NCI-H82 (cell line): ENCODE measurements around the gene TRIM62.

Experiments used
- DNase-seq: peaks from one replicate; lab custom pipeline; 2025; lab: John Stamatoyannopoulos, UW

Gene TRIM62

GRCh38 chr1:33180226-33180910 is 1.5 kb downstream of the TRIM62 start:
- peak; percentile 98 for DNase-seq

GRCh38 chr1:33178836-33179439 is 2.9 kb downstream of the TRIM62 start:
- no peak for DNase-seq

GRCh38 chr1:33177996-33178540 is 3.8 kb downstream of the TRIM62 start:
- DNase-seq: peak; percentile 80

- no peak for DNase-seq
Measured at GRCh38 chr1:33176887-33177286, 5.0 kb downstream of the TRIM62 start.

- DNase-seq: peak; percentile 32
Measured at GRCh38 chr1:33176362-33176850, 5.4 kb downstream of the TRIM62 start.

GRCh38 chr1:33175865-33176264 is 6.0 kb downstream of the TRIM62 start:
- DNase-seq: no peak

- no peak for DNase-seq
Measured at GRCh38 chr1:33173091-33173490, 8.8 kb downstream of the TRIM62 start.

- DNase-seq: no peak
Measured at GRCh38 chr1:33171977-33172813, 9.6 kb downstream of the TRIM62 start.

GRCh38 chr1:33170351-33171274 is 11.2 kb downstream of the TRIM62 start:
- no peak for DNase-seq

- DNase-seq: no peak
Measured at GRCh38 chr1:33169290-33170055, 12.4 kb downstream of the TRIM62 start.

GRCh38 chr1:33168556-33169289 is 13.1 kb downstream of the TRIM62 start:
- DNase-seq: no peak

GRCh38 chr1:33167650-33168447 is 14.0 kb downstream of the TRIM62 start:
- DNase-seq: no peak

- no peak for DNase-seq
Measured at GRCh38 chr1:33165809-33166208, 16.0 kb downstream of the TRIM62 start.

- DNase-seq: no peak
Measured at GRCh38 chr1:33165209-33165608, 16.6 kb downstream of the TRIM62 start.

- no peak for DNase-seq
Measured at GRCh38 chr1:33163621-33164519, 18.0 kb downstream of the TRIM62 start.

GRCh38 chr1:33162141-33162540 is 19.7 kb downstream of the TRIM62 start:
- no peak for DNase-seq

GRCh38 chr1:33161061-33161681 is 20.7 kb downstream of the TRIM62 start:
- peak; percentile 84 for DNase-seq

GRCh38 chr1:33159577-33159976 is 22.3 kb downstream of the TRIM62 start:
- no peak for DNase-seq
